Measurements from ENCODE around the gene EMILIN3. TPM values are rescaled to one million over a fixed set of nuclear protein-coding genes. Genes with fewer than 3 reads are reported as not detected.

The EMILIN3 gene
- total RNA-seq, 1 donor from 2014 or later = 4.2 TPM

DNA sequence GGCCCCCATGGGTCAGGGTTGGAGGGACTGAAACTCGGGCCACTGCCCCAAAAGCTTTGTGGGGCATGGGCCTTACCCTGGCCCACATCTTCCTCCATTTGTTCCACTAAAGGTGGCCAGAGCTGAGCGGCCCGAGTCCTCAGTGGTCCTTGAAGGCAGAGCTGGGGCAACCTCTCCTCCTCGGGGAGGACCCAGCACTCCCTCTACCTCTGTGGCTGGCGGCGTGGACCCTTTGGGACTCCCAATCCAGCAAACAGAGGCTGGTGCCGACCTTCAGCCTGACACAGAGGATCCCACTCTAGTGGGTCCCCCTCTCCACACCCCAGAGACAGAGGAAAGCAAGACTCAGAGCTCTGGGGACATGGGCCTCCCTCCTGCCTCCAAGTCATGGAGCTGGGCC lies 16.7 kb downstream of the EMILIN3 start:
- Histone ChIP-seq H3K27me3 (ENCODE audit: low read depth) (no peaks in the 10 kb centered on the region), H3K9me3 (replicated peaks) (no peaks in the 10 kb centered on the region), H3K4me1 (peaks cover 9% of the 10 kb centered on the region), H3K36me3 (peaks cover 71% of the 10 kb centered on the region), H3K4me3 (no peak overlapping the region), H3K27ac (replicated peaks) (no peak overlapping the region)
- TF ChIP-seq, protein P1, sequence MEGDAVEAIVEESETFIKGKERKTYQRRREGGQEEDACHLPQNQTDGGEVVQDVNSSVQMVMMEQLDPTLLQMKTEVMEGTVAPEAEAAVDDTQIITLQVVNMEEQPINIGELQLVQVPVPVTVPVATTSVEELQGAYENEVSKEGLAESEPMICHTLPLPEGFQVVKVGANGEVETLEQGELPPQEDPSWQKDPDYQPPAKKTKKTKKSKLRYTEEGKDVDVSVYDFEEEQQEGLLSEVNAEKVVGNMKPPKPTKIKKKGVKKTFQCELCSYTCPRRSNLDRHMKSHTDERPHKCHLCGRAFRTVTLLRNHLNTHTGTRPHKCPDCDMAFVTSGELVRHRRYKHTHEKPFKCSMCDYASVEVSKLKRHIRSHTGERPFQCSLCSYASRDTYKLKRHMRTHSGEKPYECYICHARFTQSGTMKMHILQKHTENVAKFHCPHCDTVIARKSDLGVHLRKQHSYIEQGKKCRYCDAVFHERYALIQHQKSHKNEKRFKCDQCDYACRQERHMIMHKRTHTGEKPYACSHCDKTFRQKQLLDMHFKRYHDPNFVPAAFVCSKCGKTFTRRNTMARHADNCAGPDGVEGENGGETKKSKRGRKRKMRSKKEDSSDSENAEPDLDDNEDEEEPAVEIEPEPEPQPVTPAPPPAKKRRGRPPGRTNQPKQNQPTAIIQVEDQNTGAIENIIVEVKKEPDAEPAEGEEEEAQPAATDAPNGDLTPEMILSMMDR (IDR thresholded peaks at IDR 0.05; ENCODE audit: borderline replicate concordance) = no peak
- intact Hi-C loops (cut with micrococcal nuclease) = no loop called here
- no peak for DNase-seq

DNA sequence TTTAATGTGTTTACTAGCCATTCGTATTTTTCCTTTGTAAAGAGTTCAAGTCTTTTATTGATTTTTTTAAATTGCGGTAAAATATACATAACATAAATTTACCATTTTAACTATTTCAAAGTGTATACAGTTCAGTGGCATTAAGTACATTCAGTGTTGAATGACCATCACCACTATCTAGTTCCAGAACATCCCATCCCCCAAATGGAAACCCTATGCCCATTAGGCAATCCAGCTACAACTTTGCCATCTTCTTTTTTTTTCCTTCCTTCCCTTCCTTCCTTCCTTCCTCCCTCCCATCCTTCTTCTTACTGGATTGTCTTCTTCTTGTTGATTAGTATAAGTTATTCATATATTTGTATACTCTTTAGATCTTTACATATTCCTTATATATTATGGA lies 17.4 kb downstream of the EMILIN3 start:
- Histone ChIP-seq H3K4me3 (no peak overlapping the region), H3K27me3 (ENCODE audit: low read depth) (no peaks in the 10 kb centered on the region), H3K36me3 (peaks cover 66% of the 10 kb centered on the region), H3K9me3 (replicated peaks) (no peaks in the 10 kb centered on the region), H3K27ac (replicated peaks) (no peak overlapping the region), H3K4me1 (peaks cover 9% of the 10 kb centered on the region)
- TF ChIP-seq, protein P1 (IDR thresholded peaks at IDR 0.05; ENCODE audit: borderline replicate concordance) = no peak
- no peak for DNase-seq
- intact Hi-C loops (cut with micrococcal nuclease) = no loop called here

GRCh38 chr20:41348430-41349172 lies 18.0 kb downstream of the EMILIN3 start:
- intact Hi-C loops (cut with micrococcal nuclease) = no loop called here

GRCh38 chr20:41347523-41348429 lies 18.8 kb downstream of the EMILIN3 start:
- H3K27ac ChIP-seq (replicated peaks) = peak overlapping the region; percentile 16

More at GRCh38 chr20:41348430-41349172, 18.0 kb downstream of the EMILIN3 start:
- Histone ChIP-seq H3K27ac (replicated peaks) (peak overlapping the region; percentile 16), H3K4me1 (peaks cover 11% of the 10 kb centered on the region), H3K36me3 (peaks cover 65% of the 10 kb centered on the region), H3K4me3 (no peak overlapping the region), H3K27me3 (ENCODE audit: low read depth) (no peaks in the 10 kb centered on the region), H3K9me3 (replicated peaks) (no peaks in the 10 kb centered on the region)
- DNase-seq = no peak
- TF ChIP-seq, protein P1 (IDR thresholded peaks at IDR 0.05; ENCODE audit: borderline replicate concordance) = no peak

DNA sequence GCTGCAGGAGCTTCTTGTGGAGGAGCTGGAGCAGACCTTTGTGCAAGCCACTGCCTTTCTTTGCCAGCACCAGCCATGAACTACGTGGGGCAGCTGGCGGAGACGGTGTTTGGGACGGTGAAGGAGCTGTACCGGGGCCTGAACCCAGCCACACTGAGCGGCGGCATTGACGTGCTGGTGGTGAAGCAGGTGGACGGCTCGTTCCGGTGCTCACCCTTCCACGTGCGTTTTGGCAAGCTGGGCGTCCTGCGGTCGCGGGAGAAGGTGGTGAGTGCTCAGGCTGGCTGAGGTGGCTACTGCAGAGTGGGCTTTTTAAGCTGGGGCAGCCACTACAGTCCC lies 20.9 kb downstream of the EMILIN3 start:
- H3K36me3 ChIP-seq = peaks cover 45% of the 10 kb centered on the region
- H3K27ac ChIP-seq (replicated peaks) = no peak overlapping the region
- H3K9me3 ChIP-seq (replicated peaks) = no peaks in the 10 kb centered on the region
- H3K4me3 ChIP-seq = no peak overlapping the region
- no peak for DNase-seq
- intact Hi-C loops (cut with micrococcal nuclease) = no loop called here
- H3K27me3 ChIP-seq (ENCODE audit: low read depth) = no peaks in the 10 kb centered on the region
- peaks cover 26% of the 10 kb centered on the region for H3K4me1 ChIP-seq
- TF ChIP-seq, protein P1 (IDR thresholded peaks at IDR 0.05; ENCODE audit: borderline replicate concordance) = no peak

More at GRCh38 chr20:41347523-41348429, 18.8 kb downstream of the EMILIN3 start:
- intact Hi-C loops (cut with micrococcal nuclease) = no loop called here
- Histone ChIP-seq H3K4me3 (no peak overlapping the region), H3K36me3 (peaks cover 65% of the 10 kb centered on the region), H3K27me3 (ENCODE audit: low read depth) (no peaks in the 10 kb centered on the region), H3K4me1 (peaks cover 7% of the 10 kb centered on the region), H3K9me3 (replicated peaks) (no peaks in the 10 kb centered on the region)
- TF ChIP-seq, protein P1 (IDR thresholded peaks at IDR 0.05; ENCODE audit: borderline replicate concordance) = no peak
- DNase-seq = peak; percentile 52

Measured in left ventricle myocardium inferior (tissue), 1 donor.